Activated CD4-positive, alpha-beta T cell treated with anti-CD3 and anti-CD28 coated beads for 4 hours (primary cell): ENCODE results near the gene TMEM87B.
"Not testable (repeated sequence)": the region's sequence is repeated elsewhere in the genome, so short reads cannot be mapped to it uniquely, and the experiment has no call there.

ENCODE experiments used
- DNase-seq, 2 donors: peaks; one replicate each; pipeline ENCODE4 v3.0.0-alpha.2; 2020

The TMEM87B gene

DNA sequence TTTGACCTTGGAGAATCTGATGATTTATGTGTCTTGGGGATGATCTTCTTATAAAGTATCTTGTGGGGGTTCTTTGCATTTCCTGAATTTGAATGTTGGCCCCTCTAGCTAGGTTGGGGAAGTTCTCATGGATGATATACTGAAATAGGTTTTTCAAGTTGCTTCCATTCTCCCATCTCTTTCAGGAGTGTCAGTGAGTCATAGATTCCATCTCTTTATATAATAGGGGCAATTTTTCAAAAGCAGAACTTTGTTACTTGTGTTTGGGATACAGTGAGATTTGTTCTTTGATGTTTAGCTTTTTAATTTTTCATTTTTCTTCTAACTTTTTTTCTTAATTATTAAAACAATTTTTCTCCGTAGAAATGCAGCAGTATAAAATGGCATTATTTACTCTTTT lies 19.4 kb downstream of the TMEM87B start:
- DNase-seq: no peak

DNA sequence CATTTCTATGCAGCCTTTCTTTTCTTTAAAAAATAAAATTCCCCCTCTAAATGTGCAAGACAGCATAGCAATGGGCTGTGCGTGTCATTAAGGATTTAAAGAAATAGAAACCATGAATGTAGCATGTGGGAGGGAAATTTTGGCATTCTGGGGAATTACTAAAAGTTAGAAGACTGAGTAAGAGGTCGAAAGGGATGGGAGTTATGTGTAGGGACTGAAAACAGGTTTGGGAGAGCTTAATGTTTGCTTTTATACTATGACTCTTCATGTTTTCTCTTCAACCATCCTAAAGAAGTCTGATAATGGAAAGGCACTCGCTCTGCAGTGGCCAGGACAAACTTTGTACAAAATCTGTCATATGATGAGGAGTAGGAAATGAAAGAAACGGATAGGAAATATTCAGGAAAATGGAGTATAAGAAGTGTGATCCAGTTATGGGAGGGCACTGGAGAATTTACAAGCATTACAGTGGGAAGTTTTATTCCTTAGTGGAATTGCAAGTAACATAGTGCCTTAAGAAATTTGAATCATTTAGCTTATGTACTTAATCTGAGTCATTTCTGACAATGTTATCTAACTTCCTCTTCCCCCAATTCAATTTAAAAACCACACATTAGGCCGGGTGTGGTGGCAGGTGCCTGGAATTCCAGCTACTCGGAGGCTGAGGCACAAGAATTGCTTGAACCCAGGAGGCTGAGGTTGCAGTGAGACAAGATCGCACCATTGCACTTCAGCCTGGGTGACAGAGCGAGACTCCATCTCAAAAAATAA lies 20.6 kb downstream of the TMEM87B start:
- no peak for DNase-seq

DNA sequence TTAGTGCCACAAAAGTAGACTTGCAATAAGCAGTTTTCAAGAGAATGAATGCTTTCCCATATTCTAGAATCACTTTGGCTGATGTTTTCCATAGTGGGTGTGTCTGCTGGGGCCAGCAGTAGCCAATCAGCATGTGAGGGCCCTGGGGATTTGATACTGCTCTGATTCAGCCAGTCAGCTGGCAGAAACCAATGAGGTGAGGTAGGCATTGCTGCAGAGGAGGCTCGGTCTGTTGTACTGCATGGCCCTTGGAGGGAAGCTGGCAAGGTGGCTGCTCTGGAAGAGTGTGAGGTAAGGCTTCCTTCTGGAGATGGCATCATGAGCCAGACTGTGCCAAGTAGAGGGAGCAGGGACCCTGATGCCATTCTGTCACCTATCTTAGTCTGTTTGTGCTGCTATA lies 22.7 kb downstream of the TMEM87B start:
- DNase-seq: no peak

- no peak for DNase-seq
Observed at GRCh38 chr2:112081262-112081661, 26.2 kb downstream of the TMEM87B start.

DNA sequence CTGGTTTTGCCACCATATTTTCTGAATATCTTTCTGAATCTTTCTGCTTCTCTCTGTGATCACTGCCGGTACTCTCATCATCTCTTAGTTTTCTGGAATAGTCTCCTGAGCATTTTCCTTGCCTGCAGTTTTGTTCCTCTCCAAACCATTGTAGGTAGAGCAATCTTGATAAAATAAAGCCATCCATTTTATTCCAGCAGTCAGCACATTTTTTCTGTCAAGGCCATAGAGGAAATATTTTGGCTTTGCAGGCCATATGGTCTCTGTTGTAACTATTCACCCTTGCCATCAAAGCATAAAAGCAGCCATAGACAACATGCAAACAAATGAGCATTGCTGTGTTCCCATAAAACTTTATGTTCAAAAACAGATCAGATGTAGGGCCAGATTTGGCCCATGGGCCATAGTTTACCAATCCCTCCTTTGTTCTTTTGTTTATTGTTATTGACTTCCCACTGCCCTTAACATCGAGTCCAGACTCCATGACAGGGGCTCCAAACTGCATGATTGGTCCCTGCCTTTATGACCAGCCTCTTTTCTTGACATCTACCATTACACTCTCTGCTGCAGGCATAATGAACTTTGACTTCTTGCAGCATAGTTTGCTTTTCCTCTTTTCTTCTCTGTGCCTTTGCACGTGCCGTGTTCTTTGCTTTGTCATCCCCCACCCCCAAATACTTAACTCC lies 29.8 kb downstream of the TMEM87B start:
- DNase-seq: no peak

DNA sequence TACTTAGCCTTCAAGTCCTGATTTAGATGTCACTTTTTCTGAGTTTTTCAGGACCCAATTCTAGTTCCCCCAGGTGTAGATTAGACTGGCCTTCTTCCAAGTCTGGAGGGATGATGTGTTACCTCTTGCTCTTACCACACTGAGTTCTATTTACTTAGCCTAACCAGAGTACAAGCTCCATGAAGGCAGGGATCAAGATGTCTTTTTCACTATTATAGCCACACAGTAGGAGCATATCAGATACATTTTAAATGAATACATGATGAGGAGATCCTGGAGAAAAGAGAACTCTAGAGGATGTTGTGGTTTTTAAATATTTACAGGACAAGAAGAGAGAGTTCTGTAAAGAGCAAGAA lies 30.3 kb downstream of the TMEM87B start:
- DNase-seq: no peak

DNA sequence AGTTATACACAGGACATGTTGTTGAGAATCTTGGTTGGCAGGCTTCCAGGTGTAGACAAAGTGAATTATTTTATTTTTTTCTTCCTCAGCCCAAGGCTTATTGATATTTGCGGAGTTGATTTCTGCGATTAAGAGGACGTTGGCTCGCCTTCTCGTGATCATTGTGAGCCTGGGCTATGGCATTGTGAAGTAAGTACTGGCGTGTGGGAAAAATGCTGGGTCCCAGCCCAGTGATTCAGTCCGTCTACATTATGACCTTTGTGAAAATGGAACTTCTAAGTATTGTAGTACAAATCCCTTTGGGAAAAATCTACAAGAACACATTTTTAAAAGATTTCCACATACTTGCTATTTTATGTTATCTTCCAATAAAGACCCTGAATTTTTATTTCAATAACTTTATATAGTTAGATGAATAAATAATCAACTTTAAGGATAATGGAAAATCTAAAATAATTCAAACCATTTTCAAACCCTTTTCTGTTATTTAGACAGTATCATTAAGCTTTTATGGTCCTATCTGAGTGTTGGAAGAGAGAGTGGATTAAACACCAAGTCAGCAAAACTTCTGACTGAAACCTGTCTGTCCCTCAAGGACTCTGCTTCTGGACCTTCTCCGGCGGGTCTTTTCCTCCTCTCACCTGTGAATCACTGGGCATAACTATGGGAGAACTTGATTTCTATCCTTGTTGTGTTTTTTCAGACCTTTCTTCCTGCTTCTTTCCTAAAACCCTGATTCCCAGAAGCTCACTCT lies 31.0 kb downstream of the TMEM87B start:
- DNase-seq: no peak

DNA sequence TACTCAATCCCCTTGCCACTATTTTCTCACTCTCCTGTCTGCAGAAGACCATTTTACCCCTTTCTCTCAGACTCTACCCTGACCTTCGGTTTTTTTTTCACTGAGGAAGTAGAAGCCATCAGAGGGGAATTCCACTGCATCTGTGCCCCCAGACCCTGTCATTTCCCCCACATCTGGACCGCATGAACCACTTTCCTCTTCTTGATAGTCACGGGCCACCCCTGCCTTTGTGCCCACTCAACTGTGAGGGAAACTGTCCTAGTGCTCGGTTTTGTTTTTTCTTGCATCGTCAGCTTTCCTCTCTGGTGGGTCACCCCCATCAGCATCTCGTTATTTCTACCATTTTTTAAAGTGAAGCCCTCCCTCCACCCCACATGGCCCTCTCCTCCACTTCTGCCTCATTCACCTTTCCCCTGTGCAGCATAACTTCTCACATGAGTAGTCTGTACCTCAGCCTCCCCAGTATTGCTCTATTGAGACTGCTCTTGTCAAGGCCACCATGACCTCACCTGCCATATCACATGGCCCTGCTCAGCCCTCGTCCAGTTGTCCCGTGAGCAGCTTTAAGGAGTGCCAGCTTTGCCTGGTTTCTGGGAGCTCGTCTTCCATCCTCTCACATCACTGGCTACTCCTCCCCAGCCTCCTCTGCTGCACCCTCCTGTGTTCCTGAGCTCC lies 32.4 kb downstream of the TMEM87B start:
- no peak for DNase-seq

- no peak for DNase-seq
Observed at GRCh38 chr2:112089375-112089774, 34.3 kb downstream of the TMEM87B start.

GRCh38 chr2:112092286-112093041 lies 37.4 kb downstream of the TMEM87B start:
- no peak for DNase-seq

- no peak for DNase-seq
Observed at GRCh38 chr2:112093216-112093615, 38.1 kb downstream of the TMEM87B start.

GRCh38 chr2:112095681-112096080 lies 40.6 kb downstream of the TMEM87B start:
- no peak for DNase-seq

DNA sequence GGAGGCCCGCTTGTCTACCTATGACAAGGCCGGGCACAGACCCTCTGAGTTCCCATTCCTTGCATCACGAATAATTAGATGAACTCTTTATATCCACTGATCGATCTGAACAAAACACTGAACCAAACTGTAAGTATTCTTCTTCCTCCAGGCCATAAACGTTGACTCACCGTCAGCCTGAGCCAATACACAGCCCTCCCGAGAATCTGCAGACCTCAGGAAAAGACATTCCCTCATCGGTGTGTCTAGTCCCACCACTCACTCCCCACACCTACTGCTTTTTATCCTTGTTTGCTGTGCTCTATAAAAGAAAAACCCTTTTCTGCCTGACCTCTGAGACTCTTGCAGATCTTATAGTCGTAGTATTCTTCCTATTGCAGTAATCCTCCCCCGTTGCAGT lies 41.0 kb downstream of the TMEM87B start:
- no peak for DNase-seq

- DNase-seq: no peak
Observed at GRCh38 chr2:112108178-112108832, 53.2 kb downstream of the TMEM87B start.

DNA sequence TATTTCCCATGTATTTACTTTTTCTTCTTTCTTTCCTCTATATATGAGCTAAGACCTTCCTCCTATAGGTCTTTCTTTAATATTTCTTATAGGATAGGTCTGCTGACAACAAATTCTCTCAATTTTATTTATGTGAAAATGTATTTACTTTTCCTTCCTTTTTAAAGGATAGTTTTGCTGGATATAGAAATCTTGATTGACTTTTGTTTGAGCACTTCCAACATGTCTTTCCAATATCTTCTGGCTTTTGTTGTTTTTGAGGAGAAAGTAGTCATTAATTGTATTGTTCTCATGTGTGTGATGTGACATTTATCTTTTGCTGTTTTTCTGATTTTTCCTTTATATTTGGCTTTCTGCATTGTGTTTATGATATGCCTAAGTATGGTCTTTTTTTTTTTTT lies 54.2 kb downstream of the TMEM87B start:
- no peak for DNase-seq

- DNase-seq: no peak
Observed at GRCh38 chr2:112110966-112111365, 55.9 kb downstream of the TMEM87B start.

- DNase-seq: not testable (repeated sequence)
Observed at GRCh38 chr2:112113354-112113753, 58.3 kb downstream of the TMEM87B start.

DNA sequence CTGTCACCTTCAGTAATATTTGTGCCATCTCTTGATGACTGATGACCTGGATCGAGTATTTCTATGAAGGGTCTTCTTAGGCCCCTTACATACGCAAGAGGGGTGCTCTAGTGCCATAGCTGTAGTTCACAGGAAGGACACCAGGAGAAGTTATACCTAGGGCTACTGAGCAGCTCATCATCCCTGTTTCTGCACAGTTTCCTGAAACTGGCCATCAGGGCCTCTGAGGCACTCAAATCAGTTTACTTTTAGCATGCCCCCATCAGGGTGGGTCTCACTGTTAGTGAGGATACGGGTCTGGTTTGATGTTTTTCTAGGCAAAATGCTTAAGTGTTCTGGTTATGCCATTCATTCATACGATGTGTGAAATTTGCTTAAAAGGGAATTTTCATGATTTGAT lies 63.1 kb downstream of the TMEM87B start:
- no peak for DNase-seq

GRCh38 chr2:112121682-112122254 lies 66.7 kb downstream of the TMEM87B start:
- DNase-seq: peak; percentile 47 to 69

- DNase-seq: no peak
Observed at GRCh38 chr2:112129060-112129459, 74.0 kb downstream of the TMEM87B start.

DNA sequence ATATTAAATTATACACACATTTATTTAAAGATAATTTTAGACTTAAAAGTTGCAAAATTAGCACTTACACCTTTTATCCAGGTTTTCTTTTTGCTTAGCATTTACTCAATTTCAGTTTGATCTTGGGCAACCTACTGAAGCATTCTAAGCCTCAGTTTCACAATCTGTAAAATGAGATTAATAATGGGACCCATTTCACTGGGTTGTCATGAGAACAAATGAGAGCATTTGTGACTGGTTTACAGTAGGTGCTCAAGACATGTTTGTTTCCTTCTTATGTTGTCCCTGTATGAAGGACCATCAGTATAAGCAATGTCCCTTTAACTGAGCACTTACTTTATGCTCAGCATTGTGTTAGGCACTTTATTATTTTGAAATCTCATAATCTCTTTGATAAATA lies 78.3 kb downstream of the TMEM87B start:
- DNase-seq: no peak

DNA sequence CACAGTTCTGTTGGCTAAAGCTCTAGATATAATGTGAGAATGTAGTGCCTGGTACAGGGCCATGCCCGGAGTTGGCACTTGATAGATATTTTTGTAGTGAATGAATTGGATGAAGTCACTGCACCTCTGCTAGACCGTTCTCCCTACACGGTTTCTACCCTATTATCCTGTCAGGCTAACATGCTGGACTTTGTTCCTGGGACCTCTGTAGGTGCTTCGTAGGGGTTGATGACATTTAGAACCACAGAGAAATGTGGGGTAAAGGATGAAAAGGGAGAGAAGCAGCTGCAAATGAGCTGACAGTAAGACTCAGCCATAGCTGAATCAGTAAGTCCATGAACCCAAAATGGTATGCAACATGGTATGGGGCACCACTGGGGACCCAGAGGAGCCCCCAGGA lies 79.1 kb downstream of the TMEM87B start:
- no peak for DNase-seq
